Measurements from ENCODE around the gene ARHGEF28.
A peak's percentile ranks its signal among the peaks of the same experiment; 100 is the strongest.

DNA sequence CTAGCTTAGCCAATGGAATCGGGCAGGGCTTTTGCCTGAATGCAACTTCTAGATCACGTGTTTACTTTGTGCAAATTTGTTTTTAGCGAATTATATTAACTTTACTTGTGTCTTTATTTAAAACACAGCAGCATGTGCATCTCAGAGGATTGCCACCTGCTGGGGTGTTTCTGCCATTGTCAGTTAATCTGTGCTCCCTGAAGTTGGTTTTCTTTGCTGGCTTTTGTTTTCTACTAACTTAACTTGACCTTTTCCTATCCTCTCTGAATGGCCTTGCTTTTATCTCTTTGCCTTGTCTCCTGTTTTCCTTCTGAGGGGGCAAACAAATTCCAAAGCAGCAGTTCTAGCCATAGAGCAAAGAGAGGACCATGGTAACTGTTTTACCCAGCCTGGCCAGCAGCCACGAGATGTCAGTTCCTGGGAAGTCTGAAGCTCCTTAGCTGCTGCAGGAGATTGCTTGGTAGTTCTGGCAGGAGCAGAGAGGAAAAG, 67.6 kb downstream of the ARHGEF28 start:
- no peak for TF ChIP-seq MAFK (conservative IDR thresholded peaks at IDR 0.05 in 1 of 2, IDR thresholded peaks at IDR 0.05 in 1 of 2; ENCODE audit: low read length in 2 of 2)
- no peak for TF ChIP-seq NCOR1 (IDR thresholded peaks at IDR 0.05; ENCODE audit: borderline replicate concordance, low read length)
- no peak for TF ChIP-seq SMARCC2 (IDR thresholded peaks at IDR 0.05)
- TF ChIP-seq ZNF780A (CRISPR knock-in tag; IDR thresholded peaks at IDR 0.05), result no peak
- no peak for TF ChIP-seq MTF1 (CRISPR knock-in tag; IDR thresholded peaks at IDR 0.05)
- TF ChIP-seq, protein P1, sequence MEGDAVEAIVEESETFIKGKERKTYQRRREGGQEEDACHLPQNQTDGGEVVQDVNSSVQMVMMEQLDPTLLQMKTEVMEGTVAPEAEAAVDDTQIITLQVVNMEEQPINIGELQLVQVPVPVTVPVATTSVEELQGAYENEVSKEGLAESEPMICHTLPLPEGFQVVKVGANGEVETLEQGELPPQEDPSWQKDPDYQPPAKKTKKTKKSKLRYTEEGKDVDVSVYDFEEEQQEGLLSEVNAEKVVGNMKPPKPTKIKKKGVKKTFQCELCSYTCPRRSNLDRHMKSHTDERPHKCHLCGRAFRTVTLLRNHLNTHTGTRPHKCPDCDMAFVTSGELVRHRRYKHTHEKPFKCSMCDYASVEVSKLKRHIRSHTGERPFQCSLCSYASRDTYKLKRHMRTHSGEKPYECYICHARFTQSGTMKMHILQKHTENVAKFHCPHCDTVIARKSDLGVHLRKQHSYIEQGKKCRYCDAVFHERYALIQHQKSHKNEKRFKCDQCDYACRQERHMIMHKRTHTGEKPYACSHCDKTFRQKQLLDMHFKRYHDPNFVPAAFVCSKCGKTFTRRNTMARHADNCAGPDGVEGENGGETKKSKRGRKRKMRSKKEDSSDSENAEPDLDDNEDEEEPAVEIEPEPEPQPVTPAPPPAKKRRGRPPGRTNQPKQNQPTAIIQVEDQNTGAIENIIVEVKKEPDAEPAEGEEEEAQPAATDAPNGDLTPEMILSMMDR (CRISPR knock-in tag; IDR thresholded peaks at IDR 0.05), result peak; percentile 68
- TF ChIP-seq ZNF121 (CRISPR knock-in tag; IDR thresholded peaks at IDR 0.05), result no peak
- TF ChIP-seq, protein P2, sequence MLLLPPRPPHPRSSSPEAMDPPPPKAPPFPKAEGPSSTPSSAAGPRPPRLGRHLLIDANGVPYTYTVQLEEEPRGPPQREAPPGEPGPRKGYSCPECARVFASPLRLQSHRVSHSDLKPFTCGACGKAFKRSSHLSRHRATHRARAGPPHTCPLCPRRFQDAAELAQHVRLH (CRISPR knock-in tag; IDR thresholded peaks at IDR 0.05; ENCODE audit: borderline replicate concordance, low read depth), result no peak
- peak; percentile 31; the same call in 1 of the 2 replicates for TF ChIP-seq ZMYM4 (CRISPR knock-in tag; IDR thresholded peaks at IDR 0.05)
- TF ChIP-seq ZNF282 (IDR thresholded peaks at IDR 0.05; ENCODE audit: partially characterized antibody), result no peak
- no peak for TF ChIP-seq YY1 (IDR thresholded peaks at IDR 0.05; ENCODE audit: insufficient read depth, insufficient replicate concordance, low read depth, low read length)
